ENCODE data around the gene CLASP1. TPM values are rescaled to one million over a fixed set of nuclear protein-coding genes. Genes with fewer than 3 reads are reported as not detected.

CLASP1 gene
- total and polyA plus RNA-seq, 2 donors (not counting 3 experiments of a cell fraction or from before 2014, with no cell fraction given), result 10.0 to 57.9 TPM

DNA sequence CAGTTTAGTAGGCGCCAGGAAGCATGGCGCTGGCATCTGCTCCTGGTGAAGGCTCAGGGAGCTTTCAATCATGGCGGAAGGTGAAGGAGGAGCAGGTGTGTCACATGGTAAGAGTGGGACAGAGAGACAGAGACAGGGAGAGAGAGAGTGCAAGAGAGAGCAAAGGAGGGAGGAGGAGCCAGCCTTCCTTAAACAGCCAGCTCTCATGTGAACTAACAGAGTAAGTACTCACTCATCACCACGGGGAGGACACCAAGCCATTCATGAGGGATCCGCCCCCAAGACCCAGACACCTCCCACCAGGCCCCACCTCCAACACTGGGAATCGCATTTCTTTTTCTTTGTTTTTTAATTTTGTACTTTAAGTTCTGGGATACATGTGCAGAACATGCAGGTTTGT lies 40.8 kb upstream of the CLASP1 start:
- TF ChIP-seq, protein P1, sequence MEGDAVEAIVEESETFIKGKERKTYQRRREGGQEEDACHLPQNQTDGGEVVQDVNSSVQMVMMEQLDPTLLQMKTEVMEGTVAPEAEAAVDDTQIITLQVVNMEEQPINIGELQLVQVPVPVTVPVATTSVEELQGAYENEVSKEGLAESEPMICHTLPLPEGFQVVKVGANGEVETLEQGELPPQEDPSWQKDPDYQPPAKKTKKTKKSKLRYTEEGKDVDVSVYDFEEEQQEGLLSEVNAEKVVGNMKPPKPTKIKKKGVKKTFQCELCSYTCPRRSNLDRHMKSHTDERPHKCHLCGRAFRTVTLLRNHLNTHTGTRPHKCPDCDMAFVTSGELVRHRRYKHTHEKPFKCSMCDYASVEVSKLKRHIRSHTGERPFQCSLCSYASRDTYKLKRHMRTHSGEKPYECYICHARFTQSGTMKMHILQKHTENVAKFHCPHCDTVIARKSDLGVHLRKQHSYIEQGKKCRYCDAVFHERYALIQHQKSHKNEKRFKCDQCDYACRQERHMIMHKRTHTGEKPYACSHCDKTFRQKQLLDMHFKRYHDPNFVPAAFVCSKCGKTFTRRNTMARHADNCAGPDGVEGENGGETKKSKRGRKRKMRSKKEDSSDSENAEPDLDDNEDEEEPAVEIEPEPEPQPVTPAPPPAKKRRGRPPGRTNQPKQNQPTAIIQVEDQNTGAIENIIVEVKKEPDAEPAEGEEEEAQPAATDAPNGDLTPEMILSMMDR (IDR thresholded peaks at IDR 0.05; ENCODE audit: extremely low read depth in 1 of 2, insufficient read depth in 1 of 2, low read depth in 1 of 2, low read length in 2 of 2), result no peak
- no peak for TF ChIP-seq POLR2A (IDR thresholded peaks at IDR 0.05; ENCODE audit: low read depth, low read length)
- no peak for TF ChIP-seq GATA2 (IDR thresholded peaks at IDR 0.05; ENCODE audit: insufficient read depth, insufficient read length, low read depth, low read length)
- no peak for TF ChIP-seq EZH2 (IDR thresholded peaks at IDR 0.05; ENCODE audit: borderline replicate concordance, low read depth, low read length, severe bottlenecking)
- TF ChIP-seq MYC (IDR thresholded peaks at IDR 0.05; ENCODE audit: low read depth, low read length), result no peak
- TF ChIP-seq POLR2AphosphoS5 (IDR thresholded peaks at IDR 0.05; ENCODE audit: insufficient read depth, low read depth, low read length), result no peak
- TF ChIP-seq FOS (IDR thresholded peaks at IDR 0.05; ENCODE audit: borderline replicate concordance, insufficient read depth, low read length), result no peak
- no peak for TF ChIP-seq JUN (IDR thresholded peaks at IDR 0.05; ENCODE audit: borderline replicate concordance, insufficient read depth, insufficient read length, low read depth)
- TF ChIP-seq, protein P2, sequence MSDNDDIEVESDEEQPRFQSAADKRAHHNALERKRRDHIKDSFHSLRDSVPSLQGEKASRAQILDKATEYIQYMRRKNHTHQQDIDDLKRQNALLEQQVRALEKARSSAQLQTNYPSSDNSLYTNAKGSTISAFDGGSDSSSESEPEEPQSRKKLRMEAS (IDR thresholded peaks at IDR 0.05; ENCODE audit: insufficient read depth, insufficient read length), result no peak
- Histone ChIP-seq H3K9ac (replicated peaks; ENCODE audit: extremely low read depth, insufficient read depth, low read length) (no peak overlapping the region), H3K4me1 (ENCODE audit: control insufficient read depth, extremely low read depth, insufficient read depth, low read length) (no peaks in the 10 kb centered on the region), H3K36me3 (ENCODE audit: control insufficient read depth in 2 of 2, extremely low read depth in 1 of 2, insufficient read depth in 2 of 2, low read length in 2 of 2) (no peaks in the 10 kb centered on the region), H3K9me3 (replicated peaks; ENCODE audit: control insufficient read depth, insufficient read depth, low read length) (no peaks in the 10 kb centered on the region), H3K4me3 (replicated peaks in 1 of 3; ENCODE audit: insufficient read depth in 1 of 3, low read depth in 1 of 3, low read length in 3 of 3) (no peak overlapping the region), H2AFZ (ENCODE audit: low read depth, low read length) (no peak overlapping the region), H3K27me3 (ENCODE audit: control insufficient read depth in 2 of 2, insufficient read depth in 2 of 2, low read length in 2 of 2) (no peaks in the 10 kb centered on the region), H3K27ac (ENCODE audit: insufficient read depth, low read depth, low read length) (no peak overlapping the region), H3K79me2 (ENCODE audit: control insufficient read depth, insufficient read depth, low read length) (no peaks in the 10 kb centered on the region), H3K4me2 (ENCODE audit: insufficient read depth, low read length) (no peak overlapping the region), H4K20me1 (replicated peaks; ENCODE audit: control insufficient read depth, extremely low read depth, insufficient read depth, low read length) (no peaks in the 10 kb centered on the region), H3K9me1 (replicated peaks; ENCODE audit: control insufficient read depth, extremely low read depth, insufficient read depth, low read length) (no peaks in the 10 kb centered on the region)
- POLR2A ChIA-PET, result interaction anchor here (1.8 kb wide), 1 partner anchor 159 kb away, joined by 11 read pairs; the partner anchor contains the start of gene RNU4ATAC
- dilution Hi-C loops (cut with MboI; ENCODE audit: extremely low pct_ligation_motif_present, low sequenced_read_pairs), result no loop called here
- no peak for FAIRE-seq
- DNase-seq (ENCODE audit: low read depth, low spot score), result no peak
- intact Hi-C loops (cut with micrococcal nuclease), result no loop called here
- CTCF ChIA-PET, result interaction anchor here (1.0 to 3.1 kb wide), 5 partner anchors 12 to 215 kb away, joined by 3 to 22 read pairs (median 4); partner anchors contain the start of gene RNU4ATAC
- BruUV-seq (replicated peaks), result no TSS peak

Measured in endothelial cell of umbilical vein (primary cell).